Kasumi-1 (cell line): ENCODE measurements around the gene CDH4.

Experiments used
- DNase-seq, 2 experiments: peaks; one replicate each; lab custom pipeline; 2025; lab: John Stamatoyannopoulos, UW

CDH4 gene

GRCh38 chr20:61301711-61302525 is 49.9 kb downstream of the CDH4 start:
- DNase-seq: no peak

DNA sequence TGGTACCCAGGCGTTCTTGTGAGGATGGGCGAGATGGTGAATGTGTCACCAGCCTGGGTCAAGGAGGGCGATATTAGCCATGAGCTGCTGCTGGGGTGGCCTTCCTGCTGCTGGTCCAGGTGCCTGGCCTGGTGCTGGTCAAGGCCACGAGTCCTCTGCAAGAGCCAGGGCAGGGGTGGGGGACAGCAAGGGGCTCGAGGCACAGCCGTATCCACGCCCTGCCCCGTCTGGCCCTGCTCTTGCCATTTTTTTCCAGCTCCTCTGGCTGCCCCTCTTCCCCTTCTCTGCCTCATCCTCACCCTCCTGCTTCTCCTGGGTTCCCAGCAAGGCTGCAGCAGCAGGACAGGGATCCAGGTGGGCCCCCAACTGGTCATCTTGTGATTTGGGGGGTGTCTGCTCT is 51.2 kb downstream of the CDH4 start:
- DNase-seq: no peak

DNA sequence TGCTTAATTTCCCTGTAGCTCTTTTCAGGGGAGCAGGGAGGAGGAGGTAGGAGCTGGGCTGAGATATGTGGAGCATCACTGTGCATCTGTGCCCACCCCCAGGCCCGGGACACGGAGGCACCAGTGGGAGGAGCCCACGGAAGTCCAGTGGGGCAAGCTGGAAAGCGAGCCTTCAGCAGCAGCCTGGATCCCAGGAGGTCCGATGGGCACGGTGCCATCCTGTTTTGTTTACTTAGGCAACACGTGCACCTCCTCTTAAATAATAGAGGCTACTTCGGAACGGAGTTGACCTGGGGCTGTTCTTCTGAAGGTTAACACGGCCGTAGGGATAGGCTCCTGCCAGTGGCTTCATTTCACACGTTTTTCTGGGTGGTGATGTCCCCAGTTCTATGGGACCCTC is 51.6 kb downstream of the CDH4 start:
- DNase-seq: no peak

DNA sequence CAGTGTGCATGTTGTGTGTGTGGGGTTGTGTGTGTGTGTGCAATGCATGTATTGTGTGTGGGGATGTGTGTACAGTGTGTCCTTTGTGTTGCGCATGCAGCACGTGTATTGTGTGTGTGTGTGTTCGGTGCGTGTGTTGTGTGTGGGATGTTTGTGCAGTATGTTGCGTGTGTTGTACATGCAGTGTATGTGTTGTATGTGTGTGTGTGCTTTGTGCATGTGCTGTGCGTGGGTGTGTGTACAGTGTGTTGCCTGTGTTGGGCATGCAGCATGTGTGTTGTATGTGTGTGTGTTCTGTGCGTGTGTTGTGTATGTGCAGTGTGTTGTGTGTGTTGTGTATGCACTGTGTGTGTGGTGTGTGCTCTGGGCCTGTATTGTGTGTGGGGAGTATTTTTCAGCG is 52.7 kb downstream of the CDH4 start:
- no peak for DNase-seq

DNA sequence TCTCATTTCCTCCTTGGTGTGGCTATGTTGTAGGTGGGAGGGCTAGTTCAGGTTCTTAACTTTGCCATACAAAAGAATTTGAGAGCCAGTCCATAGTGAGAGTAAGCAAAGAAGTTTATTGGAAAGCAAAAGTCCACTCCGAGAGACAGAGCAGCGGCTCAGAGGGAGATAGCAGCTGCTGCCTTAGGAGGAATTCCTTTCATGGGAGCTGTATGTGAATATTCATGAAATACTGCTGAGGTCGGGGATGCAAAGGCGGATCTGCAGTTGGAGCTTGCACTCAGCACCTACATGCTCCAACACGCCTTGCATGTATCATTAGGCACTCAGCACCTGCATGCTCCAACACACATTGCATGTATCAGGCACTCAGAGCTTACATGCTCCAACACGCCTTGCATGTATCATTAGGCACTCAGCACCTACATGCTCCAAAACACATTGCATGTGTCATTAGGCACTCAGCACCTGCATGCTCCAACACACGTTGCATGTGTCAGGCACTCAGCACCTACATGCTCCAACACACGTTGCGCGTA is 54.9 kb downstream of the CDH4 start:
- no peak for DNase-seq

DNA sequence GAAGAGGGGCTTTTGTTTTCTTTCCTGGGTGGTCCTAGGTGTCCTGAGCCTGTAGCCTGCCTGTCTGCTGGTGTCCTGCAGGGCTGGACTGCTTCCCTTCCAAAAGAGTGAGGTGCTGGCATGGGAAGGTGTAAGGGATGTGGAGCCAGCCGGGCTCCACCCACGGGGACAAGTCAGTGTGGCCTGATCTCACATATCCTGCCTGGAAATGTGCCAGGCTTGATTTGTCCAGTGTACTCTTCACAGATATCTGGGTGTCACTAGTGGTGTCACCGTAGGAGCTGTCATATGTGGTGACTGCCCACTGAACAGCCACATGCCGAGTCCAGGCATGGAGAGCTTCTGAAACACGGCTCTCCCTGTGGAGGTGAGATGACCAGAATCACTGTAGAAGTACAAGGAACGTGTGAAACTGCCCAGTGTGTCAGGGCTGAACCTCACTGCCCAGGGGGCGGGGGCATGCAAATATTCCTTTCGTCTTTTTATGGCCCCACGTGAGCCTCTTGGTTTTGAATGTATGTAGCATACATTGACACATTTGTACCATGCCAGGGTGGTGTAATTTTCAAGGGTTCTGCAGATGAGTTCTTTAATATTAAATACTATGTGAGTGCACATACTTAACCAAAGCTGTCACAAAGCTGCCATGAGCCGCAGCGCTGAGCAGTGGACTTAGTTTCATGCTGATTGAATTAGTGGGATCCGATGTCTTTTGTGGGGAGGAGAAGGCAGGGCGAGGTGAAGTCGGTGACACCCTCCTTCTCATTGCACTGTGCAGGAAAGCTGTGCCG is 55.8 kb downstream of the CDH4 start:
- DNase-seq: no peak

GRCh38 chr20:61308477-61308774 is 56.4 kb downstream of the CDH4 start:
- DNase-seq: no peak

DNA sequence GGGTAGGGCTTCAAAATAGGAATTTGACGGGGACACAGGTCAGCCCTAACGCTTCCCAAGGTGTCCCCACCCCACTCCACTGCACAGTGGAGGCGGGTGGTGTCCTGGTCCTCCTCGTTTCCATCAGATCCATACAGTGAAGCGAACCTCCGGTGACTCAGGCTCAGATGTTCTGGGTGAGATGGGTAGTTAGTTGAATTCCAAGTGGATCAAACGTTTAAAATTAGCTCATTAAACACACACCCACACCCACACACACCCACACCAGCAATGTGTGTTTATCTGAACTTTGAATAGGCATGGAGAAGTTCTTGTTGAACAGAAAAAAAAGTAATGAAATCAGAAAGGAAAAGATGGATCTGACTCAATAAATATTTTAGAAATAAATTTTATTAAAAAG is 58.9 kb downstream of the CDH4 start:
- DNase-seq: no peak

- no peak for DNase-seq
Observed at GRCh38 chr20:61311656-61312387, 59.8 kb downstream of the CDH4 start.

DNA sequence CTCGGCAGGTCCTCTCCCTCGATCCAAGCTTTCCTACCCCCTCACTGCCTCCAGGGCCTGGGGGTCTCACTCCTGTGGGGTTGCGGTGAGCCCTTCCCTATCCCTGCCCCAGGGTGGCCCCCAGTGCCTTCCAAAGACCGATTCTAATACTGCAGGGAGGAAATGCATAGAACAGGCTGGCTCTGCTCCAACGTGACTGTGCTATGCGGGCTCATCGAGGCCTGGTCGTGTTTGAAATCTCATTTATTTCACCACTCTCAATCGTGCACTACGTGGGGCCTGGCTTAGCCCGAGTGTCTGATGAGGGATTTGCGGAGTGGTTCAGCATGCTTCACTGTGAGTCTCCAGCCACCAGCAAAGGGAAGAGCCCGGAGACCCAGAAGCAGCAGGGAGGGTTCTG is 60.9 kb downstream of the CDH4 start:
- no peak for DNase-seq

- DNase-seq: no peak
Observed at GRCh38 chr20:61313396-61313795, 61.3 kb downstream of the CDH4 start.

DNA sequence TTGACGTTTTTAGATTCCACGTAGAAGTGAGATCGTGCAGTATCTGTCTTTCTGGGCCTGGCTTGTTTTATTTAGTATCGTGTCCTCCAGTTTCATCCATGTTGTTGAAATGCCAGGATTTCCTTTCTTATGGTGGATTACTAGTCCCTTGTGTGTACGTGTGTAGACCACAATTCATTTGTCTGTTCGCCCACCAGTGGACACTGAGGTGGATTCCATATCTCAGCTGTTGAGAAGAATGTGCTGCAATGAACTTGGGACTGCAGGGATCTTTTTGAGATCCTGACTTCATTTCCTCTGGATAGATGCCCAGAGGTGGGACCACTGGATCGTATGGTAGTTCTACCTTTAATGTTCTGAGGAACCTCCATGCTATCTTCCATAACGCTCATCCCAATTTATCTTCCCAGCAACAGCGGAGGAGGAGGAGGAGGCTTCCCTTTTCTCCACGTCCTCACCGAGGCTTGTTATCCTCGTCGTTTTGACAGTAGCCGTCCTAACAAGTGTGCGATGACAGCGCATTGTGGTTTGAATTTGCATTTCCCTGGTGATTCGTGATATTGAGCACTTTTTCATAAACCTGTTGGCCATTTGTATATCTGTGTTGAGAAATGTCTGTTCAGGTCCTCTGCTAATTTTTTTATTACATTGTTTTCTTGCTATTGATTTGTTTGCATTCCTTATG is 62.4 kb downstream of the CDH4 start:
- DNase-seq: no peak

DNA sequence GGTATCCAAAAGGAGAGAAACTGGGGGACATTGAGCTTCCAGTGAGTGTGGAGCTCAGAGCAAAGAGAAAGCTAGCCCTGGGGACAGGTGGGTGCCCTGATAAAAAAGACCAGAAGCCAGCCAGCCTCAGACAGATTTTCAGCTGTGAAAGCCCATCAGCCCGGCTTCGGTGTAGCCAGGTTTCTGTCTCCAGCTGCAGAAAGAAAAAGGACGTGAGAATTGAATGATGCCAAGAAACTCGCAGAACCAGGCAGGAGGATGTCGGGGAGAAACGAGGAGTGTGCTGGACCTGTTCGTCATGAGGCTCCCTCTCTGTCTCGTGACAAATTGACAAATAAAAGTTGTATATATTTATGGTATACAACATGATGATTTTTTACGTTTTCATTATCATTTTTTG is 63.3 kb downstream of the CDH4 start:
- DNase-seq: no peak

DNA sequence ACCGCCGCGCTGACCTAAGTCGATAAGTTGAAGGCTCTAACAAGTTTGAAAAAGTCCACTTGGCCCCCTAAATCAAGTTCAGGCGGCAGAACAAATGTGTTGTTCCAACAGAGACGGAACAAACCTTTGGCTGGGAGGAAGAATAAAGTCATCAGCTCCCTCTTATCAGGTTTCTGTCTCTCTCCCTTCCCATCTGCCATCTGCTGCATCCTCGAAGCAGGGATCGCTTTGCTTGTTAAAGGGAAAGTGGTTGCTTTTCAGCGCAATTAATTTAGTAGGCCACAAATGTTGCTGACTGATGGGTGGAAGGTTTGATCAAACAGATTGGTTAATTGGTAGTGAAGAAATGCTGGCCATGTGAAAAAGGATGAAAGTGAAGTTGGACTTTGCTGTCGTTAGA is 64.3 kb downstream of the CDH4 start:
- DNase-seq: no peak

GRCh38 chr20:61317966-61318530 is 66.0 kb downstream of the CDH4 start:
- no peak for DNase-seq

DNA sequence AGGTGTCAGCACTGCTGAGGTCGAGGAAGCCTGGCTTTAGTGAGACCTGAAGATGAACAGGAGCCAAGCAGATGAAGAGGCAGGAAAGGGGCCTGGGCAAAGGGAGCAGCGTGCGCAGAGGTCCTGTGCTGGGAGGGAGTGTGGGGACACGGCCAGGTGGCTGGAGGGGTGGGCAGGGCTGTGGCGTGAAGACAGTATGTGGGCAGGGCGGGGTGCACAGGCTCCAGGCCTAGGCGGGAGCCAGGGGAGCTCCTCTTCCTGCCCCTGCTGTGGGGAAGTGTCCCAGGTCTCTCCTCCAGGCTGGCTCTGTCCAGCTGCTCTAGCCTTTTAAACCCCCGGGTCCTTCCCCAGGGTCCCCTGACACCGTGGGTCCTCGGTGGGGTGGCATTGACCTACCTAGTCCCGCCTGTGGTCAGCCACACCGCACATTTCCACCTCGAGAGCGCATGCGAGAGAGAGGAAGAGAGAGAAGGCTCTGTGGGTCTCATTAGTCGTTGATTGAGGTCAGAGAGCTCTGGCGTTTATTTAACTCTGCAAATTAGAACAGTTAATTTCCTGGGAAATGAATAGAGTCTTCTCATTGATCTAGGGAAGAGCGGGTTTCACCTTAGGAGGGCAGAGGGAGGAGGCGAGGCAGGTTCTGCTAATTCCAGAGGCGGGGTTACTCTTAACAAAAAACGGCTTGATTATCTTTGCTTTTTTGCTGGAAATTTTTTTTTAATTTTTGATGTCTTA is 68.8 kb downstream of the CDH4 start:
- DNase-seq: no peak

DNA sequence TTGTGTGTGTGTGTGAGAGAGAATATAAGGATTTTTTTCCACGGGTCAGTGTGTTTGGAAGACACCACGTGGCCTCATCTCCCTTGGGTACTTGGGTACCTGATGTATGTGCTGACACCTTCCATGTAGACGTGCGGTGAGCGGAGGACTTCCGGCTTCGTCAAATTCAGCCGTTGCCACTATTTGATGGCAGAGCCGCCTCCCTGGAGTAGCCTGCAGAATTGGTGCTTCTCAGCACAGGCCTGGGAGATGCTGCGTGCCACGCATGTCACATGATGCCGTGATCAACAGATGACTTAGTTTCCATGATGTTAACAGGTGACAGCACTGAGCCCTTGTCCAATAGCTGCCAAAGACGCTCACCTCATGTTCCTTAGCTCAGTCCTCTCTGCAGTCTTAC is 69.4 kb downstream of the CDH4 start:
- no peak for DNase-seq

- no peak for DNase-seq
Observed at GRCh38 chr20:61322151-61322865, 70.2 kb downstream of the CDH4 start.

- DNase-seq: no peak
Observed at GRCh38 chr20:61324906-61325305, 72.8 kb downstream of the CDH4 start.

DNA sequence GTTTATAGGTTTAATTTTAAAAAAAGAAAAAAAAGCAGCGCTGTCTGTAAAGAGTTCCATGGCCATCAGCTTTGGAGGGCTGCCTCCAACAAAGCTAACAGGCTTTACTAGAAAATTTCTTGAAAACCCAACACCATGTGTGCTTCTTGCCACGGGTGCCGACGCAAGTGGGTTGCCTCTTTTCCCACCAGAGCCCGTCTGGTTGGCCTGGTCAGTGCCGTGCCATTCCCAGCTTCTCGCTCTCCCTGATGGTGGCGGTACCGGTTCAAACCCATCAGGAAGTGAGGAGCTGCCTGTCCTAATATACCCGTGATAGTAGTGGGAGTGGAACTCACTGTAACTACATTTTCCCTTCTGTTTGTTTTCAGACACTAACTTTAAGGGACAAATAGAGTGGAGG is 73.7 kb downstream of the CDH4 start:
- DNase-seq: no peak
